Activated naive CD8-positive, alpha-beta T cell treated with anti-CD3 and anti-CD28 coated beads for 36 hours (primary cell): ENCODE results near the gene MGA. TPM values are rescaled to one million over a fixed set of nuclear protein-coding genes. Genes with fewer than 3 reads are reported as not detected.

Experiments used
- DNase-seq: peaks from one replicate; pipeline ENCODE4 v3.0.0; 2021
- H3K27ac Mint-ChIP-seq: one replicate; pipeline ENCODE4 v1.8.0; 2022; ENCODE audit warnings: mild to moderate bottlenecking, moderate library complexity, mixed read lengths
- H3K27me3 Mint-ChIP-seq: one replicate; pipeline ENCODE4 v1.8.0; 2022; ENCODE audit warnings: mild to moderate bottlenecking, mixed read lengths
- H3K36me3 Mint-ChIP-seq: one replicate; pipeline ENCODE4 v1.8.0; 2021; ENCODE audit warnings: mild to moderate bottlenecking, mixed read lengths
- H3K4me1 Mint-ChIP-seq: one replicate; pipeline ENCODE4 v1.8.0; 2021; ENCODE audit warnings: mixed read lengths
- H3K4me3 Mint-ChIP-seq: one replicate; pipeline ENCODE4 v1.8.0; 2022; ENCODE audit warnings: mild to moderate bottlenecking, moderate library complexity, mixed read lengths
- H3K9me3 Mint-ChIP-seq: one replicate; pipeline ENCODE4 v1.8.0; 2022; ENCODE audit warnings: mixed read lengths
- total RNA-seq, 2 experiments: library from RNA; stranded (reverse); gene quantifications; one replicate each; pipeline ENCODE4 v1.2.3, GENCODE V29; 2021

MGA gene
- total RNA-seq, 2 experiments from 2014 or later: 30.5 to 32.0 TPM

- Mint-ChIP-seq H3K4me3 (no peak overlapping the region), H3K36me3 (no peaks in the 10 kb centered on the region), H3K27ac (no peak overlapping the region), H3K9me3 (no peaks in the 10 kb centered on the region), H3K27me3 (no peaks in the 10 kb centered on the region), H3K4me1 (peaks cover 37% of the 10 kb centered on the region)
- DNase-seq: no peak
Measured at GRCh38 chr15:41794081-41794480, 133.9 kb downstream of the MGA start.

- Mint-ChIP-seq H3K4me1 (peaks cover 26% of the 10 kb centered on the region), H3K27ac (no peak overlapping the region), H3K27me3 (no peaks in the 10 kb centered on the region), H3K4me3 (no peak overlapping the region), H3K36me3 (no peaks in the 10 kb centered on the region), H3K9me3 (no peaks in the 10 kb centered on the region)
- DNase-seq: no peak
Measured at GRCh38 chr15:41795996-41796856, 136.0 kb downstream of the MGA start.

DNA sequence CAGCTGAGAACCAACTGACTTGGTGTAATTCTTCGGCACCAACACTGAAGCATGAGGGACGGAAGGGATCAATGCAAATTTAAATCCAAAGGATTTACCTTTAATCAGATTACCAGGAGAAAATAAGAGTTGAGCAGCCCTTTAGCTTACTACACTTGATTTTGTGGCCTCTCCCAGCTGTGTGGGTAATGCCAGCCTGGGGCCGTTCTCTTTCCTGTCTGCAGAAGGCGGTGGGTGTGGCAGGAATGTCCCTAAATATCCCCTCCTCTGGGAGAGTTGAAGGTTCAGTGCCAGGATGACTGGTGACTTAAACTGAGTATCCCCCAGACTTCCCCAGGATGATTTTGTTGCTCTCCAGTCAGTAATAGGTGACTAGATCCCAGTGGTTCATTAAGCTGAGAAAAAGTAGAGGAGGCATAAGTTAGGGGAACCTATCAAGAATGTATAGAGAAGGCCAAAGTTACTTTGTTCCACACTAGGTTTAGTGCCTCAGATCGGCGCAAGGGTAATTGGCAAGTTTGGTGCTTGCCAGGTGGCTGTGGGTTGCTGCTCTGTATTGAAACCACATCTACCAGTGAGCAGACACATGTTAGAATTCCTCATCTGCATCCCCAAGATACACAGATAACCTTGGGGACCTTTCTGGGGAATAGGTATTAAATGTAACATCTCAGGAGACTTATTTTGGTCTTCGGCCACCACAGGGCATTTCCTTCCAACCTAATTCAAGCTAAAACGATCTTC, 137.2 kb downstream of the MGA start:
- Mint-ChIP-seq H3K36me3 (no peaks in the 10 kb centered on the region), H3K27me3 (no peaks in the 10 kb centered on the region), H3K9me3 (no peaks in the 10 kb centered on the region), H3K27ac (no peak overlapping the region), H3K4me1 (peaks cover 19% of the 10 kb centered on the region), H3K4me3 (no peak overlapping the region)
- no peak for DNase-seq

DNA sequence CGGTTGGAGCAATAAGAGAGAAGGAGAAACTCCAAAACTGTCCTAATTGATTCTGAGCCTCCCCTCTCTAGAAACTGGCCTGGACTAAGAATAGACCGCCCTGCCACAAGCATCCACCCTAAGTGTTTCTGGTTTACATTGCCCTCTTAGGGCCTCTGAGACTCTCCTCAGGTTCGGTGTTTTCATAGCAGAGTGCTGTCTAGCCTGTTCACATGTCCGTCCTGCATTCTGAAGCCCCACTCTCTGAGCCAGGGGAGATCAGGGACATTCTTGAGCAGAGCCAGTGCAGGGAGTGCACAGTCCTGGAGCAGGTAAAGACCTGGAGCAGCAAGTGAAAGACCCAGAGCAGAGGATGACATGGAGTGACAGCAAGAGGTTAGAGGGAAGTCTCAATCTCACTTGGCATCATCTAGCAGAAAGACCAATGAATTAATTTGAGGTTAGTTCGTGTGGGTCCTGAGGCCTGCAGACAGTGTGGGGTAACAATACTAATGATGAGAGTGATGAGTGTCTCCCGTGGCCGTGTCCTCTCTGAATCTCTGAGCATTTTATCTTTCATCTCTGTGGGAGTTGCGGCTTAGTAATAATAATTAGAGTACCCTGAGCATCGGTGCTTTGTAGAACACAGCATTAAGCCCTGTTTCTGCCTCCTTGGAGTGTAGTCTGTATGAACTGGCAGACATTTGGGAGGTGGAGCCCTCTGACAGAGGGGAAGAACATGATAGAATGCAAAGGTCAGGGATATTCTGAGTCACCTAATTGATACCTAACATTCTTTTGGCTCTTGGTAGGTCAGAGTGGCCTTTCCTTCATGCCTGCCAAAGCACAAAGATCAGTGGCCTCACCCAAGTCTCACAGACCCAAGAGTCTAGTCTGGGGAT, 138.6 kb downstream of the MGA start:
- peaks cover 2% of the 10 kb centered on the region for H3K36me3 Mint-ChIP-seq
- no peak for DNase-seq
- no peak overlapping the region for H3K4me3 Mint-ChIP-seq
- peaks cover 19% of the 10 kb centered on the region for H3K4me1 Mint-ChIP-seq
- H3K27ac Mint-ChIP-seq: peak overlapping the region; percentile 7
- H3K9me3 Mint-ChIP-seq: no peaks in the 10 kb centered on the region
- no peaks in the 10 kb centered on the region for H3K27me3 Mint-ChIP-seq

GRCh38 chr15:41799488-41799805, 139.2 kb downstream of the MGA start:
- peaks cover 2% of the 10 kb centered on the region for H3K36me3 Mint-ChIP-seq
- H3K27ac Mint-ChIP-seq: no peak overlapping the region
- H3K4me1 Mint-ChIP-seq: peaks cover 21% of the 10 kb centered on the region
- H3K4me3 Mint-ChIP-seq: no peak overlapping the region
- H3K9me3 Mint-ChIP-seq: no peaks in the 10 kb centered on the region
- H3K27me3 Mint-ChIP-seq: no peaks in the 10 kb centered on the region
- no peak for DNase-seq

GRCh38 chr15:41801185-41801584, 141.0 kb downstream of the MGA start:
- Mint-ChIP-seq H3K4me1 (peaks cover 21% of the 10 kb centered on the region), H3K27ac (no peak overlapping the region), H3K36me3 (peaks cover 2% of the 10 kb centered on the region)

DNA sequence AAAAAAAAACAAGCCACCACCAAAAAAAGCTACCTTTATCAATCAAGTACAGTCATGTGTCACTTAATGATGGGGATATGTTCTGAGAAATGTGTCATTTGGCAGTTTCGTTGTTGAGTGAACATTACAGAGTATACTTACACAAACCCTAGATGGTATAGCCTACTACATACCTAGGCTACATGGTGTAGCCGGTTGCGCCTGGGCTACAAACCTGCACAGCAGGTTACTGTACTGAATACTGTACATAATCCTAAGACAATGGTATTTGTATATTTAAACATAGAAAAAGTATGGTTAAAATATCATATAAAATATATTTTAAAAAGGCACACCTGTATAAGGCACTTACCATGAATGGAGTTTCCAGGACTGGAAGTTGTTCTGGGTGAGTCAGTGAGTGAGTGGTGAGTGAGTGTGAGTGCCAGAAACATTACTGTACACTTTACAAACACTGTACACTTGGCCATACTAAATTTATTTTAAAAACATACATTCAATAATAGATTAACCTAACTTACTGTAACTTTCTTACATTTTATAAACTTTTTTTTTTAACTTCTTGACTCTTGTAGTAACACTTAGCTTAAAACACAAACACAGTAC, 141.7 kb downstream of the MGA start:
- Mint-ChIP-seq H3K27me3 (no peaks in the 10 kb centered on the region), H3K9me3 (no peaks in the 10 kb centered on the region), H3K27ac (no peak overlapping the region), H3K4me1 (peaks cover 19% of the 10 kb centered on the region), H3K4me3 (no peak overlapping the region), H3K36me3 (peaks cover 2% of the 10 kb centered on the region)
- no peak for DNase-seq

More at GRCh38 chr15:41801185-41801584, 141.0 kb downstream of the MGA start:
- no peak for DNase-seq
- no peak overlapping the region for H3K4me3 Mint-ChIP-seq
- no peaks in the 10 kb centered on the region for H3K27me3 Mint-ChIP-seq
- no peaks in the 10 kb centered on the region for H3K9me3 Mint-ChIP-seq

- Mint-ChIP-seq H3K27ac (no peak overlapping the region), H3K27me3 (no peaks in the 10 kb centered on the region), H3K36me3 (peaks cover 2% of the 10 kb centered on the region), H3K4me1 (peaks cover 13% of the 10 kb centered on the region), H3K4me3 (no peak overlapping the region), H3K9me3 (no peaks in the 10 kb centered on the region)
- no peak for DNase-seq
Measured at GRCh38 chr15:41804361-41804760, 144.2 kb downstream of the MGA start.

DNA sequence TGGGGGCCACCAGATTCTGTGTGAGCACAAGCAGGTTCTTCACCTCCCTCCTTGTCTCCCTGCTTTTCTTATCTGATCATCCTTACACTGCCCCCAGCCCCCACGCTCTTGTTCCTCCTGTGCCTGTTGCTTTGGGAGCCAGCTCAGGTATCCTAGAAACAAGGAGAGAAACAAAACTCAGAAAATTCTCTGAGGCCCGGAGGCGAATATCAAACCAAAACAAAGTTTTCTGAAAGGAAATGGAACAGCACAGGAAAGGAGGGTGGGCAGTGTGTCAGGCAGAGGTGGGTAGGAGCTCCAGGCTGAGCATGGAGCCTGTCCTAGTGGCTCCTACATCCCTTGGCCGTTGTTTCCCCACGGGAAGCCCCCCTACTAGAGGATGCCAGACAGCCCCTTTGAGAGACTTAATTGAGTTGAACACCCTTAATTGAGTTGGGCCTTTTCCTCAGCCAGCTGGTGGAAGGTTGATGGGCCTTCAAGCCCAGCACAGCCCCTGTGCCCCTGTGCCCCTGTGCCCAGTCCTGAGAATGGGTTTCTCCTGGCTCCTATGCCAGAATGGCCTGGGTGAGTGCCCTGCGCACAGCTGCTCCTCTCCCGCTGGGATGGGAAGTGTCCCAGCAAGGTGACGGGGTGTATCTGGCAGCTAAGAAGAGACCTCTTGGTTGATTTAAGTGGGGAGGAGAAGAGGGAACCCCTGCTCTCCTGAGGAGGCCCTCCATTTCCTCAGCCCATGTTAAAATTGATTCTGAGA, 144.9 kb downstream of the MGA start:
- DNase-seq: no peak
- Mint-ChIP-seq H3K4me3 (no peak overlapping the region), H3K36me3 (peaks cover 2% of the 10 kb centered on the region), H3K4me1 (peaks cover 18% of the 10 kb centered on the region), H3K27me3 (no peaks in the 10 kb centered on the region), H3K9me3 (no peaks in the 10 kb centered on the region), H3K27ac (peak overlapping the region; percentile 62)

GRCh38 chr15:41805711-41806110, 145.5 kb downstream of the MGA start:
- H3K27me3 Mint-ChIP-seq: no peaks in the 10 kb centered on the region
- DNase-seq: no peak
- no peak overlapping the region for H3K27ac Mint-ChIP-seq
- peaks cover 20% of the 10 kb centered on the region for H3K4me1 Mint-ChIP-seq
- H3K36me3 Mint-ChIP-seq: peaks cover 2% of the 10 kb centered on the region
- H3K4me3 Mint-ChIP-seq: no peak overlapping the region
- no peaks in the 10 kb centered on the region for H3K9me3 Mint-ChIP-seq

DNA sequence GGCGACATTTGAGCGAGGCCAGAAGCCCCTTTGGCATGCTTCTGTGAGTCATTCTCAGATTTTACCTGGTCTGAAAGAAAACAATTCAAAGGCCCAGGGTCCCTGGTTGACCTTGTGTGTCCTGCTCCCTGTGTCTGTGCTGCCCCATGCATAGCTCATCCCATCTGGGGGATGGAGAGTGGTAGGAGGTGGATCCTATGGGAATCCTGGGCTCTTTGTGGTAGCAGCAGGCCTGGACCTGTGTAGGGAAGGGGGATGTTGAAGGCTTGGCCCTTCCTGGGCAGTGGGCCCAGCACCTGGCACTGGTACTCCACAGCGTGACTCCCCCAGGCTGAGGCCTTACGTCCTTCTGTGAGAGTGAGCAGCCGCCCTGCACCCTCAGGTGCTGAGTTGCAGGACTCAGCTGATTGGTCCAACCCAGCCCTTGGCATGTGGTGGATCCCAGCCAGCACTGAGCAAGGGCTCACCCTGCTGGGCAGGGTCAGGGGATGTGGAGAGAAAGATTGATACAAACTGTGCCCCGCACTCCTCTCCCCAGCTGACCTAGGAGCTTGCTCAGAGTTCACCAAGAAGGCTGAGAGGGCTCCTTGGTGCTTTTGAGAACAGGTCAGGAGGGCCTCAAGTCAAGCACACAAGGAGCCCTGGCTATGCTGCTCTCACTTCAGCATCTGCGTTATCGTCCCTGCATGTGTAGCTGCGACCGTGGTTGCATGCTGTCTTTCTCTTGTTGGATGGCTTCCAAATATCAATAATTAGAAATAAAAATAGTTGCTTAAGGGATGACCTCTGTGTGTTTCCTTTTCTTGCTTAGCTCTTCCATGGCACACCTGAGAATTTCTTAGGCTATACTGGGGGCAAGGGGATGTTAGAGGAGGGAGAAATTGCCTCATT, 146.3 kb downstream of the MGA start:
- peaks cover 2% of the 10 kb centered on the region for H3K36me3 Mint-ChIP-seq
- no peak overlapping the region for H3K27ac Mint-ChIP-seq
- H3K27me3 Mint-ChIP-seq: no peaks in the 10 kb centered on the region
- no peak for DNase-seq
- no peak overlapping the region for H3K4me3 Mint-ChIP-seq
- no peaks in the 10 kb centered on the region for H3K9me3 Mint-ChIP-seq
- peaks cover 26% of the 10 kb centered on the region for H3K4me1 Mint-ChIP-seq

DNA sequence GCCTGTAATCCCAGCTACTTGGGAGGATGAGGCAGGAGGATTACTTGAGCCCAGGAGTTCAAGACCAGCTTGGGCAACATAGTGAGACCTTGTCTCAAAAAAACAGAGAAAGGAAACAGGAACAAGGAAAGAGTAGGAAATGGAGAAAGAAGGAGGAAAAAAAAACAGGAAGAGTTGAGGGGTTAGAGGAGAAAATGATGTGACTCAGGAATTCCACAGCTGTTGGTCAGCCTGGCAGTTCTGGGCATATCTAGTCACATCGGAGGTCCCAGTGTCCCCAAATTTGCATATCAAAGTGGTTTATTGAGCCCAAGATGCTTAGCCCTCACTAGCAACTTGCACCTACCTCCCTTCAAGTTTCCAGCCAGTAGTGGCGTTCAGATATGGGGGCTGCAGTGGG, 148.9 kb downstream of the MGA start:
- DNase-seq: no peak
- H3K27me3 Mint-ChIP-seq: no peaks in the 10 kb centered on the region
- no peak overlapping the region for H3K4me3 Mint-ChIP-seq
- no peak overlapping the region for H3K27ac Mint-ChIP-seq
- peaks cover 2% of the 10 kb centered on the region for H3K36me3 Mint-ChIP-seq
- H3K4me1 Mint-ChIP-seq: peaks cover 26% of the 10 kb centered on the region
- no peaks in the 10 kb centered on the region for H3K9me3 Mint-ChIP-seq

DNA sequence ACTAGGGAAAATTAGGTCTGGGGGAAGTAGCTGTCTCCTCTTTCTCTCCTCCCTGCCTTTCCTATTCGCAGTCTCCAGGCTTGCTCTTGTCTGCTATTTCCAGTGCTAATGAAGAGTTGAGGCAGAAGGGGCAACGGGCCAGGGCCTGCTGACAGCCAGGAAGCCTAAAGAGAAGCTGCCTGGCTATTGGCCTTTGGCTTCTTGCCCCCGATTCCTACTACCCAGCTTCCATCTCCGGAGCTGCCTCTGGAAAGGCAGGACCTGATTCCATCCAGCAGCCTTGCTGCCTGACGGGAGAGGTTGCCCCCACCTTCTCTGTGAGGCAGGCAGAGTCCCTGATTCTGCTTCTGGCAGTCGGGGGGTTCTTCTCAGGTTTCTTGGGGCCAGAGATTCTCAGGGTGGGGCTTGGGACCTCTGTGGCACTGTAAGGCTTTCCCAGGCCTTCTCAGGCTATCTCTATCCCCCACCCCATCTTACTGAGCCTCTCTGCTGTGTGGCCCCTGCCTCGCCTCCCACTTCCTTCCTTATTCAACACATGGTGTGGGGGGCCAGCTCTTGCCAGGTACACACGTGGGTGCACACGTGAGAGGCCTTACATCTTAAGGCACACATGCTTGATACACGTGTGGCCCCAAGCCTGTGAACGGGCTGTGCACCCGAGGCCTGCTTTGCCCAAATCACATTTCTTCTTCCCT, 149.5 kb downstream of the MGA start:
- Mint-ChIP-seq H3K36me3 (peaks cover 2% of the 10 kb centered on the region), H3K27me3 (no peaks in the 10 kb centered on the region), H3K27ac (no peak overlapping the region), H3K4me1 (peaks cover 21% of the 10 kb centered on the region), H3K9me3 (no peaks in the 10 kb centered on the region), H3K4me3 (no peak overlapping the region)
- DNase-seq: no peak
